HCT116 (cell line): ENCODE data around the gene MFSD8. TPM values are rescaled to one million over a fixed set of nuclear protein-coding genes. Genes with fewer than 3 reads are reported as not detected.

Source experiments
- ATAC-seq: fragments of 200-7000 bp; cut with Tn5 transposase; 2 replicates; pipeline ENCODE4 v1.9.1; 2020; ENCODE audit warnings: mild to moderate bottlenecking, moderate library complexity
- BruUV-seq: library from RNA; stranded (reverse); fragments of 400-500 nt; replicated peaks from 2 replicates; lab custom pipeline; 2021; lab: Mats Ljungman, UMichigan
- CTCF ChIA-PET: fragments of 300-600 bp; sonication (Branson Sonifier 250); formaldehyde crosslinking; loops from one replicate; lab custom pipeline; 2021; ENCODE audit warnings: antibody characterized with exemption; lab: Charles Lee
- POLR2A ChIA-PET: fragments of 300-600, 350-600 bp; sonication (Branson Sonifier 250); formaldehyde crosslinking; loops from one replicate; lab custom pipeline; 2021; ENCODE audit warnings: antibody characterized with exemption; lab: Charles Lee
- RAD21 ChIA-PET, 2 experiments: fragments of 300-600 bp; sonication (Branson Sonifier 250); formaldehyde crosslinking; loops; one replicate each; lab custom pipeline; 2023; ENCODE audit warnings: low total read pairs in 2 of 2; ENCODE audit not compliant: uncharacterized antibody in 2 of 2, unreplicated experiment in 2 of 2, low non-redundant PET in 1 of 2; lab: Charles Lee
- DNase-seq: peaks from one replicate; pipeline ENCODE4 v3.0.0-alpha.2; 2010; ENCODE audit warnings: low read depth, low spot score
- H2AFZ ChIP-seq: fragments of 200-600 bp; shearing (Covaris generic), sonication (generic); 2 replicates; pipeline ENCODE4 v1.6.1; 2017; ENCODE audit warnings: low read depth, mixed run types, mixed read lengths, antibody characterized with exemption, low read length; ENCODE audit not compliant: poor library complexity, severe bottlenecking
- H3K27ac ChIP-seq: 2 replicates; pipeline ENCODE4 v1.5.1; 2012; ENCODE audit warnings: low read depth, low read length
- H3K27me3 ChIP-seq: fragments of 200-600 bp; sonication (generic); 2 replicates; pipeline ENCODE4 v1.6.1; 2016; ENCODE audit warnings: mixed run types, low read length, mixed read lengths; ENCODE audit not compliant: insufficient read depth
- H3K36me3 ChIP-seq, 2 experiments: fragments of 200-500 bp in 1 of 2; fragments of 200-600 bp in 1 of 2; sonication (Bioruptor generic) in 1 of 2; sonication (generic) in 1 of 2; 2 replicates each; pipeline versions ENCODE4 v1.5.1 to v1.6.1; 2014 to 2016; ENCODE audit warnings: low read length in 2 of 2, inconsistent platforms in 1 of 2, mixed read lengths in 1 of 2, mixed run types in 1 of 2; ENCODE audit not compliant: insufficient read depth in 2 of 2, control insufficient read depth in 1 of 2
- H3K4me1 ChIP-seq, 2 experiments: fragments of 200-600 bp in 1 of 2; sonication (generic) in 1 of 2; 2 replicates each; pipeline versions ENCODE4 v1.5.1 to v1.6.1; 2012 to 2017; ENCODE audit warnings: low read length in 2 of 2, inconsistent platforms in 1 of 2, mild to moderate bottlenecking in 1 of 2, mixed read lengths in 1 of 2, mixed run types in 1 of 2, moderate library complexity in 1 of 2; ENCODE audit not compliant: insufficient read depth in 2 of 2, control insufficient read depth in 1 of 2
- H3K4me2 ChIP-seq: fragments of 200-600 bp; sonication (generic); 2 replicates; pipeline ENCODE4 v1.6.1; 2017; ENCODE audit warnings: mixed run types, low read length, mixed read lengths
- H3K4me3 ChIP-seq, 2 experiments: fragments of 200-600 bp in 1 of 2; sonication (generic) in 1 of 2; replicated peaks in 1 of 2; 2 replicates each; pipeline ENCODE4 v1.5.1; 2011 to 2016; ENCODE audit warnings: low read length in 2 of 2, control low read depth in 1 of 2, low read depth in 1 of 2, mild to moderate bottlenecking in 1 of 2, mixed read lengths in 1 of 2, mixed run types in 1 of 2
- H3K79me2 ChIP-seq: fragments of 200-600 bp; sonication (generic); 2 replicates; pipeline ENCODE4 v1.6.1; 2017; ENCODE audit warnings: mild to moderate bottlenecking, mixed run types, low read length, moderate library complexity, mixed read lengths; ENCODE audit not compliant: insufficient read depth
- H3K9ac ChIP-seq: fragments of 200-600 bp; sonication (generic); 2 replicates; pipeline ENCODE4 v1.6.1; 2016; ENCODE audit warnings: low read length, mixed read lengths
- H3K9me2 ChIP-seq: fragments of 200-600 bp; sonication (generic), shearing (Covaris generic); 2 replicates; pipeline ENCODE4 v1.6.1; 2017; ENCODE audit warnings: mixed run types, mild to moderate bottlenecking, moderate library complexity; ENCODE audit not compliant: insufficient read depth
- H3K9me3 ChIP-seq, 2 experiments: fragments of 200-500 bp in 1 of 2; fragments of 200-600 bp in 1 of 2; sonication (Bioruptor generic) in 1 of 2; sonication (generic) in 1 of 2; 2 replicates each; pipeline ENCODE4 v1.6.1; 2014 to 2017; ENCODE audit warnings: low read length in 2 of 2, mixed read lengths in 2 of 2, inconsistent platforms in 1 of 2, low read depth in 1 of 2, mild to moderate bottlenecking in 1 of 2, mixed run types in 1 of 2, moderate library complexity in 1 of 2; ENCODE audit not compliant: control insufficient read depth in 1 of 2, insufficient read depth in 1 of 2
- H4K20me1 ChIP-seq: fragments of 200-600 bp; sonication (generic), shearing (Covaris generic); 2 replicates; pipeline ENCODE4 v1.6.1; 2017; ENCODE audit warnings: mixed run types, mild to moderate bottlenecking, moderate library complexity; ENCODE audit not compliant: insufficient read depth
- ATF3 ChIP-seq: IDR thresholded peaks from 2 replicates; pipeline ENCODE4 v1.6.1; 2012
- CBX3 ChIP-seq: IDR thresholded peaks from 2 replicates; pipeline ENCODE4 v1.6.1; 2012; ENCODE audit warnings: low read depth
- CEBPB ChIP-seq: IDR thresholded peaks from 2 replicates; pipeline ENCODE4 v1.6.1; 2012; ENCODE audit warnings: low read depth
- CTCF ChIP-seq, 3 experiments: fragments of 200-600 bp in 1 of 3; sonication (generic) in 1 of 3; IDR thresholded peaks in 2 of 3; conservative IDR thresholded peaks in 1 of 3; 2 replicates each; pipeline ENCODE4 v1.5.1; 2012 to 2017; ENCODE audit warnings: low read depth in 2 of 3, low read length in 2 of 3, antibody characterized with exemption in 1 of 3, borderline replicate concordance in 1 of 3, control low read depth in 1 of 3, mild to moderate bottlenecking in 1 of 3, mixed read lengths in 1 of 3, mixed run types in 1 of 3, moderate library complexity in 1 of 3; ENCODE audit not compliant: insufficient read depth in 1 of 3
- EGR1 ChIP-seq: IDR thresholded peaks from 2 replicates; pipeline ENCODE4 v1.6.1; 2012; ENCODE audit warnings: low read depth
- ELF1 ChIP-seq: IDR thresholded peaks from 2 replicates; pipeline ENCODE4 v1.6.1; 2012; ENCODE audit warnings: low read depth, borderline replicate concordance
- EZH2 ChIP-seq: fragments of 200-600 bp; sonication (generic); IDR thresholded peaks from 2 replicates; pipeline ENCODE4 v1.6.1; 2017; ENCODE audit warnings: antibody characterized with exemption, mixed run types
- JUND ChIP-seq: IDR thresholded peaks from 2 replicates; pipeline ENCODE4 v1.6.1; 2012
- MAX ChIP-seq: IDR thresholded peaks from 2 replicates; pipeline ENCODE4 v1.6.1; 2012
- POLR2A ChIP-seq: IDR thresholded peaks from 2 replicates; pipeline ENCODE4 v1.7.0; 2011; ENCODE audit warnings: borderline replicate concordance; ENCODE audit not compliant: insufficient read depth, insufficient read length; ENCODE audit errors: extremely low read depth
- POLR2AphosphoS5 ChIP-seq: IDR thresholded peaks from 2 replicates; pipeline ENCODE4 v1.6.1; 2011; ENCODE audit warnings: mild to moderate bottlenecking, low read depth, low read length, moderate library complexity
- RAD21 ChIP-seq: IDR thresholded peaks from 2 replicates; pipeline ENCODE4 v1.6.1; 2012; ENCODE audit warnings: low read depth, mild to moderate bottlenecking
- SIN3A ChIP-seq: IDR thresholded peaks from 2 replicates; pipeline ENCODE4 v1.6.1; 2012; ENCODE audit warnings: low read depth
- ZBTB33 ChIP-seq: IDR thresholded peaks from 2 replicates; pipeline ENCODE4 v1.6.1; 2011; ENCODE audit warnings: mild to moderate bottlenecking, low read length, moderate library complexity; ENCODE audit not compliant: insufficient replicate concordance; ENCODE audit errors: extremely low read depth
- intact Hi-C: fragments of 100-400 bp; cut with micrococcal nuclease; formaldehyde crosslinking; loops from 2 replicates; pipeline ENCODE4 v1.10.0; 2022
- total RNA-seq: library from RNA; stranded (reverse); gene quantifications from one replicate; pipeline ENCODE4 v1.2.1, GENCODE V29; 2021; ENCODE audit not compliant: unreplicated experiment

The MFSD8 gene
- total RNA-seq, 1 experiment from 2014 or later = 17.1 TPM

GRCh38 chr4:127881563-127881864 is 83.5 kb downstream of the MFSD8 start:
- POLR2A ChIA-PET = interaction anchor here (0.6 to 1.7 kb wide), 8 partner anchors 8 to 181 kb away, joined by 4 to 10 read pairs (median 6); partner anchors contain the start of genes ABHD18 and MFSD8
- CTCF ChIA-PET = interaction anchor here (0.6 kb wide), 1 partner anchor 92 kb away, joined by 3 read pairs; no protein-coding TSS in a partner anchor
- peak; percentile 42; the same call in 1 of the 2 replicates for TF ChIP-seq RAD21
- no peak for TF ChIP-seq ZBTB33
- RAD21 ChIA-PET = no interaction called here
- Histone ChIP-seq H3K4me3 (peak overlapping the region; percentile 64 to 90), H3K27me3 (no peaks in the 10 kb centered on the region), H3K9me3 (no peaks in the 10 kb centered on the region), H2AFZ (no peak overlapping the region), H3K4me2 (peak overlapping the region; percentile 70), H3K9me2 (no peaks in the 10 kb centered on the region), H4K20me1 (0 out of 2 replicates have a peak, but pooled peaks cover 5% of the 10 kb centered on the region), H3K36me3 (peaks cover 14 to 34% of the 10 kb centered on the region in 2 experiments), H3K79me2 (peaks cover 71% of the 10 kb centered on the region), H3K9ac (peak overlapping the region; percentile 98), H3K4me1 (peaks cover 5 to 13% of the 10 kb centered on the region in 2 experiments), H3K27ac (peak overlapping the region; percentile 91)
- DNase-seq (no peak), ATAC-seq (no peak)
- intact Hi-C loops = loop anchor here (5.0 kb wide), 1 partner anchor 86 kb away; the partner anchor contains the start of genes ABHD18 and MFSD8
- no TSS peak for BruUV-seq

GRCh38 chr4:127880763-127881562 is 84.0 kb downstream of the MFSD8 start, which contains the start of gene PLK4:
Gene PLK4, plus strand, starts transcription at chr4:127880893. Its CDS starts 242 bp downstream, at chr4:127881135.
- Histone ChIP-seq H3K4me1 (peaks cover 5 to 13% of the 10 kb centered on the region in 2 experiments), H3K79me2 (peaks cover 65% of the 10 kb centered on the region), H3K9ac (peak within 1 kb of the TSS; percentile 98), H3K27ac (peak within 1 kb of the TSS; percentile 91), H3K36me3 (peaks cover 8 to 29% of the 10 kb centered on the region in 2 experiments), H3K9me3 (no peaks in the 10 kb centered on the region), H4K20me1 (0 out of 2 replicates have a peak, but pooled peaks cover 5% of the 10 kb centered on the region), H3K4me2 (peak within 1 kb of the TSS; percentile 70), H2AFZ (peak within 1 kb of the TSS; percentile 77), H3K4me3 (peak within 1 kb of the TSS; percentile 64 to 90), H3K27me3 (no peaks in the 10 kb centered on the region), H3K9me2 (no peaks in the 10 kb centered on the region)
- DNase-seq = peak; percentile 94
- ChIA-PET RAD21 (interaction anchor here in 1 of 2 experiments (0.8 kb wide), 1 partner anchor 84 kb away, joined by 3 read pairs; the partner anchor contains the start of genes ABHD18 and MFSD8), POLR2A (interaction anchor here (0.6 to 1.7 kb wide), 8 partner anchors 9 to 181 kb away, joined by 4 to 10 read pairs (median 6); partner anchors contain the start of genes ABHD18 and MFSD8), CTCF (interaction anchor here (0.6 kb wide), 1 partner anchor 93 kb away, joined by 3 read pairs; no protein-coding TSS in a partner anchor)
- intact Hi-C loops = loop anchor here (1.0 to 5.0 kb wide), 2 partner anchors 86 to 98 kb away; partner anchors contain the start of genes ABHD18 and MFSD8
- BruUV-seq = TSS peak; percentile 52
- ATAC-seq = peak; percentile 89
- no peak for TF ChIP-seq CEBPB
- TF ChIP-seq EZH2 = no peak
- no peak for TF ChIP-seq ATF3
- TF ChIP-seq ELF1 = no peak
- TF ChIP-seq POLR2AphosphoS5 = peak; percentile 46
- peak; percentile 51 for TF ChIP-seq MAX
- no peak for TF ChIP-seq CBX3
- peak; percentile 60 for TF ChIP-seq POLR2A
- TF ChIP-seq CTCF (IDR thresholded peaks at IDR 0.05 in 2 of 3, conservative IDR thresholded peaks at IDR 0.05 in 1 of 3; ENCODE audit: borderline replicate concordance in 1 of 3, insufficient read depth in 1 of 3, low read depth in 2 of 3, low read length in 2 of 3) = no peak
- no peak for TF ChIP-seq EGR1
- no peak for TF ChIP-seq JUND
- TF ChIP-seq SIN3A = peak; percentile 73
